GOT3 (cell line): Measurements from ENCODE around the gene CARMIL1.

Experiments
- DNase-seq: peaks from one replicate; lab custom pipeline; 2025; ENCODE audit warnings: mixed read lengths; lab: John Stamatoyannopoulos, UW

Gene CARMIL1

GRCh38 chr6:25617997-25618396, 338.8 kb downstream of the CARMIL1 start:
- DNase-seq, result no peak

DNA sequence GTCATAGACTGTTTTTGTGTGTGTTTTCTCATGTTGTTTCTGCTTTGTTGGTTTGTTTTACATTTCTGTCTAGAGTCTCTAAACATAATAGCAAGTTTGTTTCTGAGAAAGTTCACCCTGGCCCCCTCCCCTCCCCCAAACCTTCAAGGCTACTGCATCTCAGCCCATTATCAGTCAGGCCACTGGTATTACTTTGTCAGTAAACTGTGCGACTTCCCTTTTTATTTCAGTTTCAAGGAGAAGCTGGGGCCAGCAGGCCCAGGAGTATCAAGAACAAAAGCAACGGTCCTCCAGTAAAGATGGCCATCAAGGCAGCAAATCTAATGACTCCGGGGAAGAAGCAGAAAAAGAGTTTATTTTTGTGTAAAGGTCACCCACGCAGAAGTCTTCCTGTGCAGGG, 340.0 kb downstream of the CARMIL1 start:
- no peak for DNase-seq

DNA sequence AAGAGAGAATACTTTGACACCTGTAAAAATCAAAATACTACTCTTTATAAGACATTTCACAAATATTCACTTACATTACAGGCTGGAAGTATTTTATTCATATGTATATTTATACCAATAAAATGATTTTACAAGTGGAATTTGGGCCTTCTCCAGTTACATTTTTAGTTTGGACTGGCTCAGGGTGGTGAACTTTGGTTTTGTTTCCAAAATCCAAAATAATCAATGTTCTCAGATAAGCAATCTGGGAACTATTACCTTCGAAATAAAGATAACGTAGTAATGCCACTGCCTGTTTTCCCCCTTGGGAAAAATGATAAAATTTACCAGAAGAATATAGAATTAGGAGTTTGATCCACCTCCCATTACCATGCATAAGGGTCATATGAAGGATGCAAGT, 341.2 kb downstream of the CARMIL1 start:
- DNase-seq, result no peak

GRCh38 chr6:25623065-25623464, 343.9 kb downstream of the CARMIL1 start:
- DNase-seq, result no peak

GRCh38 chr6:25623879-25624278, 344.7 kb downstream of the CARMIL1 start:
- DNase-seq, result no peak

DNA sequence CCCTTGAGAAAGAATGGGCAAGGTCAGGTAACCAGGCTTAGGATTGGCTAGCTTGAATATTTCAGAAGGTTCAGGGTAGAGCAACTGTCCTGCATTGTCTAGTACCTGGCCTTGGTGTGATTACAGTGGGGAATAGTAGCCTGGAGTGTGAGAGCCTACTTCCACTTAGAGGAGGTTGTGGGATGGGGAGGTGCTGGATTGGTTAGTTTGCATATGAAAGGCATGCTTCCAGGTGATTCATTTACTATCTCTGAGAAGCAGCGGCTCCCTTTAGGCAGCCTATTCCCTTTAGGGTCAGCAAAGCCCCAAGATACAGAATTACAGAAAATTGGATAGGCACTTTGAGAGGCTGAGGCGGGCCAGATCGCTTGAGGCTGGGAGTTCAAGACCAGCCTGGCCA, 347.8 kb downstream of the CARMIL1 start:
- DNase-seq, result no peak

GRCh38 chr6:25628471-25629197, 349.5 kb downstream of the CARMIL1 start:
- DNase-seq, result no peak

DNA sequence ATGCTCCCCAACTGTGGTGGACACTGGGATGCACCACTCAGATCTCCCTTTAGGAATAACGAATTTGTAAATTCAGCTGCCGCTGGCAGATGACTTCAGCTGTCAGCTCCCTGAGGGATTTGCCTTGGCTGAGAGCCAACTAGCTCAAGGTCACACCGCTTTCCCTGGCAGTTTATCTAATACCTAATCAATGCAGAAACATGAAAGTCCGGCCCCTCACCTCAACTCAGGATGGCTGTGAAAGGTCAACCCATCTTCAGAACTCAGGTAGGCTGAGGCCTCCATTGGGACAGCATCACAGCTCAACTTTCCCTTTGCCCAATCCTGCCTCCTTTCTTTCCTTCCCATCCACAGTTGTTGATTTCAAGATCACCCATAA, 350.0 kb downstream of the CARMIL1 start:
- DNase-seq, result no peak

- no peak for DNase-seq
These were observed 351.5 kb downstream of the CARMIL1 start for GRCh38 chr6:25630508-25631278.

DNA sequence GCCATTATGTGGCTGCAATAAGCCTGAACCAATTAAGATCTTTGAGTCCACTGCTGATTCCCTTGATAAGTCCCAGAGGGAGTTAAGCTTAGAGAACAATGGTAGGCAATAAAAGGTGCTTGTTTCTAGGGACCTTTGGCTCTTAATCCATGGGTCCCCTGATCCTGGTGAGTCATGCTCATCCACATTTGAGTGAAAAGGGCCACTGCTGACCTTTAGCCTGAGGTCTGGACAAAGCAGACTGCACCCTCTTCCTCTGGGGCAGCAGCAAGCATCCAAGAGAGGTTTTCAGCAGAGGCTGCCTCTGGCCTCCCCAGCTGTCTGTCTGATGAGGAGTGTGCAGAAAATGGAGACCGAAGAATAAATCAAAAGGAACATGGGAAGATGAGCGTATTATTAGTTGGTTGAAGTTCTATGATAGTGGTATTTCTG, 356.7 kb downstream of the CARMIL1 start:
- DNase-seq, result no peak

DNA sequence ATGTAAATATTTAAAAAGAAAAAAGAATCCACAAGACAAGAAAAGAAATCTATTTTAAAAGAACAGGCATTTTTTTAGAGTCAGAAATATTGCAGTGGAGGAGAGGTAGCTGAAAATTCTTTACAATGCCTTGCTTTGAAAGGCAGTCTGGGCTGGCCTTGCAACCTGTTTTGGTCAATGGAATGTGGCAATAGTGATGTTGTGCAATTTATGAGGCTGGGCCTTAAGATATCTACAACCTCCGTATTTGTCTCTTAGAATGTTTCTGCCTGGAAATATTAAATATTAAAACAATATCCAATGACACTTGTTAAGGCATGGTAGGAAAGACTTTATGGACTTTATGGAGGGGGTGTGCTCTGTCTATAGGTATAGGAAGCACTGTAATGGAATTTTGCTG, 358.0 kb downstream of the CARMIL1 start:
- no peak for DNase-seq

- no peak for DNase-seq
These were observed 358.8 kb downstream of the CARMIL1 start for GRCh38 chr6:25637960-25638434.

GRCh38 chr6:25639653-25640052, 360.5 kb downstream of the CARMIL1 start:
- DNase-seq, result no peak

DNA sequence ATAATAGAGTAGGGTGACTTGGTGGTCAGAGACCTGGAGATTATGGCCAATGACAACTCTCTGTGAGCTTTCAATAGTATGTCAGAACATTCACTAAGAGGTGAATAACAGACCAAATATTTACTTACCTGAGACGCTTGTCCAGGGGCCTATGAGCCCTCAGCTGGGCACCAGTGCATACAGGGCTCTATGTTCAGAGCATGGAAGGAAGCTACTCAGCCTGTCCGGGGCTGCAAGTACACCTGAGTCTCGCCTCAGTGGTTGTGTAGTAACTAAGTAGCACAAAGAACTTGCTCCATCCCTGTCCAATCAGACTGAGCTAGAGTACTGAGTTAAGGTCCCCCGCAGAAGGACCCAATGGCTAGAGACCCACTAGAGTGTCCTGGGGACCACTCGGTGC, 361.3 kb downstream of the CARMIL1 start:
- no peak for DNase-seq

- no peak for DNase-seq
These were observed 361.7 kb downstream of the CARMIL1 start for GRCh38 chr6:25640891-25641290.

- no peak for DNase-seq
These were observed 362.2 kb downstream of the CARMIL1 start for GRCh38 chr6:25641377-25641776.

DNA sequence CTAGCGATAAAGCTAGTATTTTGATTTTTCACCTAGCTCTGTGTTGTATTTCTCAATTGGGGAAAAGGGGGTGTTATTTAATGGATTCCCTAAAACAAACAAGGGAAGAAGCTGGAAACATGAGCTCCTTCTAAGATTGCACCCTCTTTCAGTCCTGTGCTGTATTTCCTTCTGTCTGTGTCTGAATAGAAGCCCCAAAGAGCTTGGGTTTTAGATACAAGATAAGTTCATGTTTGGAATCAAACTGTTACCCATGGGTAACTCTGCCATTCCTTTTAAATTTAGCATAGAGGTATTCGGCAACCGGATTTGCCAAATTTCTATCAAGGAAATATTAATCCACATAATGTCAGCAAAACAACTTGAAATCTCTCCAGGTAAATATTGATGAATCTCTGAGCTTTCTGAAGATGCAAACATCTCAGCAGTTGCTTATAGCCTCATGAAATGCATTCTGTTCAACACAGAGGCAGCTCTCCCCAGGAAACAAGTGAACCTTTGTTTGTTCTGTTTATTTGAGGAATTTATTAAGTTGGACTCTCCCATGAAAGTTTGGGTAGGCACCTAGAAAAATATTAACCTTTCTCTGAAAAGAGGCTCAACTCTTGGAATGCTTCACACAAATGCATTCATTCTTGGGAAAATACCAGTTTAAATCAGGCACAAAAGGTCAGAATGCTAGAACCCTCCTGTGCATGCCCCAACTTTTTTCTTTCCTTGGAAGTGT, 362.9 kb downstream of the CARMIL1 start:
- no peak for DNase-seq

DNA sequence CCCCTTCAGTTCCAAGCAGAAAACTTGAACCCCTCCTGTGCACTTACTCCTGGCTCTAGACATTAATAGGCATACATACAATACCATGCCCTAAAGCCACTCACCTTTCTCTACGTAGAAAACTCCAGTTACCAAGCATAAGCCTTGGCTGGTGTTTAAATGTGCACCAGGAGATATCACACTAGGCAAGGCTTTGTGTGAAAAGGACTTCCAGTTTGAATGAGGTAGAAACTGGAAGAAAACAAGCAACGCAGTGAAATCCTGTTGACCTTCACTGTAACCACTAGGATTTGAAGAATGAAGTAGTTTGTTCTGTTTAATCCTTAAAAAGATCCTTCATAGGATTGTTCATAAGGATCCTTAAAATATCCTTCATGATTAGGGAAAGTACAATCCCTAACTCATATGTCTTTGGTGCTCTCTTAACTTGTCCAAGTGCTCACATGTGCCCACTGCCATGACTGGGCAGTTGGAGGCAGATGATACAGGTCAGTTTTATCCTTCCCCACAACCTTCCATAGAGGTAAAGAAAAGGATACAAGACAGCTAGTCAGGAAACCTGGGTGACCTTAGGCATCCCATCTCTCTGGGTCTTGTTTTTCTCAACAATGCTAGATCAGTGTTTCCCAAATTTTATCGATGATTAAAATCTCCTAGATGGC, 363.6 kb downstream of the CARMIL1 start:
- no peak for DNase-seq

GRCh38 chr6:25645916-25646315, 366.7 kb downstream of the CARMIL1 start:
- DNase-seq, result no peak

- no peak for DNase-seq
These were observed 370.4 kb downstream of the CARMIL1 start for GRCh38 chr6:25649611-25650010.

- DNase-seq, result no peak
These were observed 372.9 kb downstream of the CARMIL1 start, which contains the start of gene SCGN for GRCh38 chr6:25652007-25652515. Gene SCGN, plus strand, starts transcription at chr6:25652215. Its CDS starts 189 bp downstream, at chr6:25652404.

DNA sequence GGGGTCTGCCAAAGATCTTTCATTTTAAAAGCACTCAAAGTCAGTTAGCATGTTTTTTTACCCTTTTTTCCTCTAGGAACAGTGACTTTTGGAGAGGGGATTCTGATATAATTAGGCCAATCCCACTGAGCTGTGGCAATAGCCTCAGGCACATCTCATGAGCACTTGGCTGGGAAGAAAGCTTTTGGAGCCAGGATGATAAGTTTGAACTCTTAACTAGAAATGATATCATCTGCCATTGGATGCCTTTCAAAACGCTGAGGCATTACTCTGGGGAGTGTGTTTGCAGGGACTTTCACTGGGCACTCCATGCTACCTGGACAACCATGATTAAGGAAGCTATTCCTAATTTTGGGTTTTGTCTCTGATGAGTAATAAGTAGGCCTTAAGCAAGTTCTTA, 376.5 kb downstream of the CARMIL1 start:
- no peak for DNase-seq
